Stimulated activated CD4-positive, alpha-beta T cell treated with anti-CD3 and anti-CD28 coated beads, Interleukin-12 subunit alpha, Interleukin-12 subunit beta, amount 100 ng/mL, for 4 hours (primary cell): Measurements from ENCODE around the gene CACNA2D2.

Experiments
- DNase-seq: peaks from one replicate; pipeline ENCODE4 v3.0.0-alpha.2; 2020

The CACNA2D2 gene

GRCh38 chr3:50388720-50389413 lies 114.6 kb downstream of the CACNA2D2 start:
- DNase-seq = no peak

- no peak for DNase-seq
Observed at GRCh38 chr3:50388016-50388719, 115.3 kb downstream of the CACNA2D2 start.

GRCh38 chr3:50385754-50386153 lies 117.7 kb downstream of the CACNA2D2 start:
- no peak for DNase-seq

GRCh38 chr3:50383750-50384149 lies 119.7 kb downstream of the CACNA2D2 start:
- DNase-seq = no peak

- DNase-seq = no peak
Observed at GRCh38 chr3:50382722-50383121, 120.7 kb downstream of the CACNA2D2 start.

- no peak for DNase-seq
Observed at GRCh38 chr3:50381383-50381782, 122.1 kb downstream of the CACNA2D2 start.

- DNase-seq = no peak
Observed at GRCh38 chr3:50380405-50381085, 122.9 kb downstream of the CACNA2D2 start.

- no peak for DNase-seq
Observed at GRCh38 chr3:50378757-50379156, 124.7 kb downstream of the CACNA2D2 start.

GRCh38 chr3:50378024-50378423 lies 125.4 kb downstream of the CACNA2D2 start:
- no peak for DNase-seq

- DNase-seq = no peak
Observed at GRCh38 chr3:50375258-50375931, 128.0 kb downstream of the CACNA2D2 start.

- no peak for DNase-seq
Observed at GRCh38 chr3:50374363-50375257, 128.8 kb downstream of the CACNA2D2 start.

- DNase-seq = no peak
Observed at GRCh38 chr3:50373146-50374051, 130.0 kb downstream of the CACNA2D2 start.

GRCh38 chr3:50372349-50372748 lies 131.1 kb downstream of the CACNA2D2 start:
- DNase-seq = no peak

- DNase-seq = no peak
Observed at GRCh38 chr3:50371133-50371685, 132.2 kb downstream of the CACNA2D2 start.

GRCh38 chr3:50370594-50370993 lies 132.8 kb downstream of the CACNA2D2 start:
- DNase-seq = no peak

GRCh38 chr3:50369012-50369670 lies 134.3 kb downstream of the CACNA2D2 start:
- DNase-seq = no peak

- no peak for DNase-seq
Observed at GRCh38 chr3:50365842-50366220, 137.6 kb downstream of the CACNA2D2 start.

- peak; percentile 93 for DNase-seq
Observed at GRCh38 chr3:50365080-50365841, 138.2 kb downstream of the CACNA2D2 start.

- no peak for DNase-seq
Observed at GRCh38 chr3:50364573-50365079, 138.8 kb downstream of the CACNA2D2 start.
